Activated naive CD4-positive, alpha-beta T cell treated with anti-CD3 and anti-CD28 coated beads for 36 hours (primary cell): ENCODE data around the gene ATG2A. TPM values are rescaled to one million over a fixed set of nuclear protein-coding genes. Genes with fewer than 3 reads are reported as not detected.
A peak's percentile ranks its signal among the peaks of the same experiment; 100 is the strongest.

Experiments used
- CTCF ChIA-PET: fragments of 350-600 bp; sonication (Branson Sonifier 250); formaldehyde crosslinking; loops from one replicate; lab custom pipeline; 2021; ENCODE audit warnings: antibody characterized with exemption; lab: Charles Lee
- DNase-seq: peaks from one replicate; pipeline ENCODE4 v3.0.0-alpha.2; 2020
- H3K27ac Mint-ChIP-seq: one replicate; pipeline ENCODE4 v1.8.0; 2021; ENCODE audit warnings: mild to moderate bottlenecking, mixed read lengths
- H3K27me3 Mint-ChIP-seq: one replicate; pipeline ENCODE4 v1.8.0; 2021; ENCODE audit warnings: low read depth, mixed read lengths
- H3K36me3 Mint-ChIP-seq: one replicate; pipeline ENCODE4 v1.8.0; 2021; ENCODE audit warnings: low read depth, mixed read lengths
- H3K4me1 Mint-ChIP-seq: one replicate; pipeline ENCODE4 v1.8.0; 2021; ENCODE audit warnings: low read depth, mixed read lengths
- H3K4me3 Mint-ChIP-seq: one replicate; pipeline ENCODE4 v1.8.0; 2021; ENCODE audit warnings: mild to moderate bottlenecking, moderate library complexity, mixed read lengths
- H3K9me3 Mint-ChIP-seq: one replicate; pipeline ENCODE4 v1.8.0; 2021; ENCODE audit warnings: mixed read lengths
- intact Hi-C: fragments of 100-400 bp; cut with micrococcal nuclease; formaldehyde crosslinking; loops from one replicate; pipeline ENCODE4 v1.15.1; 2023
- total RNA-seq, 2 experiments: library from RNA; stranded (reverse); gene quantifications; one replicate each; pipeline ENCODE4 v1.2.3, GENCODE V29; 2021

ATG2A gene
- total RNA-seq, 2 experiments from 2014 or later = 15.1 to 16.3 TPM

- peak overlapping the region; percentile 59 for H3K4me3 Mint-ChIP-seq
- peaks cover 93% of the 10 kb centered on the region for H3K4me1 Mint-ChIP-seq
- intact Hi-C loops = no loop called here
- H3K36me3 Mint-ChIP-seq = peaks cover 63% of the 10 kb centered on the region
- CTCF ChIA-PET = interaction anchor here (3.1 to 32.9 kb wide), 3 partner anchors 11 to 21 kb away, joined by 26 to 992 read pairs (median 288); partner anchors contain the start of genes CDC42BPG and EHD1
- no peaks in the 10 kb centered on the region for H3K27me3 Mint-ChIP-seq
- peak overlapping the region; percentile 89 for H3K27ac Mint-ChIP-seq
- H3K9me3 Mint-ChIP-seq = peaks cover 3% of the 10 kb centered on the region
- DNase-seq = no peak
Observed at GRCh38 chr11:64870893-64871466, 46.0 kb downstream of the ATG2A start.

- Mint-ChIP-seq H3K27ac (peak overlapping the region; percentile 89), H3K4me3 (peak overlapping the region; percentile 59), H3K4me1 (peaks cover 93% of the 10 kb centered on the region), H3K9me3 (peaks cover 6% of the 10 kb centered on the region), H3K36me3 (peaks cover 61% of the 10 kb centered on the region), H3K27me3 (no peaks in the 10 kb centered on the region)
- no peak for DNase-seq
- intact Hi-C loops = no loop called here
- CTCF ChIA-PET = interaction anchor here (3.1 to 32.9 kb wide), 3 partner anchors 11 to 20 kb away, joined by 26 to 992 read pairs (median 288); partner anchors contain the start of genes CDC42BPG and EHD1
Observed at GRCh38 chr11:64870176-64870892, 46.7 kb downstream of the ATG2A start.

GRCh38 chr11:64869571-64870175 is 47.3 kb downstream of the ATG2A start:
- Mint-ChIP-seq H3K27ac (peak overlapping the region; percentile 89), H3K36me3 (peaks cover 56% of the 10 kb centered on the region), H3K9me3 (peaks cover 6% of the 10 kb centered on the region), H3K27me3 (no peaks in the 10 kb centered on the region), H3K4me1 (peaks cover 93% of the 10 kb centered on the region), H3K4me3 (peak overlapping the region; percentile 59)
- intact Hi-C loops = loop anchor here (1.0 to 10.0 kb wide), 2 partner anchors 10 to 625 kb away; partner anchors contain the start of gene MALAT1
- CTCF ChIA-PET = interaction anchor here (0.5 to 32.9 kb wide), 4 partner anchors 10 to 531 kb away, joined by 5 to 992 read pairs (median 157); partner anchors contain the start of genes CDC42BPG and EHD1
- DNase-seq = peak; percentile 43

- H3K36me3 Mint-ChIP-seq = peaks cover 49% of the 10 kb centered on the region
- peaks cover 92% of the 10 kb centered on the region for H3K4me1 Mint-ChIP-seq
- peak; percentile 72 for DNase-seq
- CTCF ChIA-PET = interaction anchor here (0.5 to 32.9 kb wide), 4 partner anchors 9 to 530 kb away, joined by 5 to 992 read pairs (median 157); partner anchors contain the start of genes CDC42BPG and EHD1
- H3K27me3 Mint-ChIP-seq = no peaks in the 10 kb centered on the region
- intact Hi-C loops = loop anchor here (1.0 to 10.0 kb wide), 2 partner anchors 10 to 626 kb away; partner anchors contain the start of gene MALAT1
- H3K4me3 Mint-ChIP-seq = peak overlapping the region; percentile 59
- H3K9me3 Mint-ChIP-seq = peaks cover 6% of the 10 kb centered on the region
- peak overlapping the region; percentile 89 for H3K27ac Mint-ChIP-seq
Observed at GRCh38 chr11:64868904-64869570, 48.0 kb downstream of the ATG2A start.

- Mint-ChIP-seq H3K9me3 (peaks cover 6% of the 10 kb centered on the region), H3K27ac (peak overlapping the region; percentile 89), H3K4me1 (peaks cover 97% of the 10 kb centered on the region), H3K4me3 (peak overlapping the region; percentile 59), H3K36me3 (peaks cover 45% of the 10 kb centered on the region), H3K27me3 (no peaks in the 10 kb centered on the region)
- CTCF ChIA-PET = interaction anchor here (3.1 to 32.9 kb wide), 3 partner anchors 8 to 19 kb away, joined by 26 to 992 read pairs (median 288); partner anchors contain the start of genes CDC42BPG and EHD1
- peak; percentile 55 for DNase-seq
- intact Hi-C loops = loop anchor here (10.0 kb wide), 1 partner anchor 627 kb away; the partner anchor contains the start of gene MALAT1
Observed at GRCh38 chr11:64867748-64868462, 49.1 kb downstream of the ATG2A start.

- peak overlapping the region; percentile 97 for H3K27ac Mint-ChIP-seq
- peaks cover 95% of the 10 kb centered on the region for H3K4me1 Mint-ChIP-seq
- peaks cover 6% of the 10 kb centered on the region for H3K9me3 Mint-ChIP-seq
- intact Hi-C loops = loop anchor here (10.0 kb wide), 1 partner anchor 629 kb away; the partner anchor contains the start of gene MALAT1
- CTCF ChIA-PET = interaction anchor here (16.2 to 32.9 kb wide), 2 partner anchors 16 to 21 kb away, joined by 288 to 992 read pairs; partner anchors contain the start of genes CDC42BPG and EHD1
- H3K4me3 Mint-ChIP-seq = peak overlapping the region; percentile 56
- DNase-seq = no peak
- H3K36me3 Mint-ChIP-seq = peaks cover 34% of the 10 kb centered on the region
- H3K27me3 Mint-ChIP-seq = no peaks in the 10 kb centered on the region
Observed at GRCh38 chr11:64866173-64866491, 50.9 kb downstream of the ATG2A start.

- CTCF ChIA-PET = interaction anchor here (16.2 to 32.9 kb wide), 2 partner anchors 15 to 21 kb away, joined by 288 to 992 read pairs; partner anchors contain the start of genes CDC42BPG and EHD1
- peak; percentile 84 for DNase-seq
- intact Hi-C loops = loop anchor here (1.0 to 10.0 kb wide), 6 partner anchors 9 to 629 kb away; partner anchors contain the start of genes ATG2A, EHD1 and MALAT1
- Mint-ChIP-seq H3K27me3 (no peaks in the 10 kb centered on the region), H3K27ac (peak overlapping the region; percentile 97), H3K4me3 (peak overlapping the region; percentile 56), H3K36me3 (peaks cover 32% of the 10 kb centered on the region), H3K4me1 (peaks cover 95% of the 10 kb centered on the region), H3K9me3 (peaks cover 6% of the 10 kb centered on the region)
Observed at GRCh38 chr11:64865286-64866172, 51.5 kb downstream of the ATG2A start.

- peaks cover 95% of the 10 kb centered on the region for H3K4me1 Mint-ChIP-seq
- DNase-seq = peak; percentile 84
- CTCF ChIA-PET = interaction anchor here (16.2 to 32.9 kb wide), 2 partner anchors 14 to 22 kb away, joined by 288 to 992 read pairs; partner anchors contain the start of genes CDC42BPG and EHD1
- H3K4me3 Mint-ChIP-seq = peak overlapping the region; percentile 56
- H3K27ac Mint-ChIP-seq = peak overlapping the region; percentile 97
- H3K36me3 Mint-ChIP-seq = peaks cover 35% of the 10 kb centered on the region
- peaks cover 6% of the 10 kb centered on the region for H3K9me3 Mint-ChIP-seq
- no peaks in the 10 kb centered on the region for H3K27me3 Mint-ChIP-seq
- intact Hi-C loops = loop anchor here (1.0 to 10.0 kb wide), 6 partner anchors 8 to 630 kb away; partner anchors contain the start of genes ATG2A, EHD1 and MALAT1
Observed at GRCh38 chr11:64864473-64865285, 52.3 kb downstream of the ATG2A start.

GRCh38 chr11:64864135-64864472 is 52.9 kb downstream of the ATG2A start:
- Mint-ChIP-seq H3K9me3 (peaks cover 6% of the 10 kb centered on the region), H3K27me3 (no peaks in the 10 kb centered on the region), H3K4me3 (peak overlapping the region; percentile 56), H3K27ac (peak overlapping the region; percentile 97), H3K36me3 (peaks cover 40% of the 10 kb centered on the region), H3K4me1 (peaks cover 95% of the 10 kb centered on the region)
- DNase-seq = no peak
- CTCF ChIA-PET = interaction anchor here (16.2 to 32.9 kb wide), 2 partner anchors 14 to 23 kb away, joined by 288 to 992 read pairs; partner anchors contain the start of genes CDC42BPG and EHD1
- intact Hi-C loops = loop anchor here (2.0 to 10.0 kb wide), 2 partner anchors 53 to 631 kb away; partner anchors contain the start of genes ATG2A and MALAT1
